Measurements from ENCODE around the gene MARCHF9.

The MARCHF9 gene

GRCh38 chr12:57754411-57755193 lies at the start of gene MARCHF9:
Gene MARCHF9, plus strand, starts transcription at chr12:57755103. Its CDS starts 426 bp downstream, at chr12:57755529.
- TF ChIP-seq YY1 (IDR thresholded peaks at IDR 0.05; ENCODE audit: low read depth) = peak; percentile 84
- TF ChIP-seq TEAD4 (IDR thresholded peaks at IDR 0.05) = no peak
- TF ChIP-seq FOXM1 (IDR thresholded peaks at IDR 0.05; ENCODE audit: borderline replicate concordance, low read depth) = no peak
- no peak for TF ChIP-seq TCF12 (IDR thresholded peaks at IDR 0.05; ENCODE audit: low read depth)
- TF ChIP-seq RAD21 (IDR thresholded peaks at IDR 0.05; ENCODE audit: low read depth) = no peak

GRCh38 chr12:57707250-57707649 lies 47.7 kb upstream of the MARCHF9 start:
- no peak for TF ChIP-seq RAD21 (IDR thresholded peaks at IDR 0.05; ENCODE audit: low read depth)
- TF ChIP-seq USF1 (IDR thresholded peaks at IDR 0.05) = no peak
- no peak for TF ChIP-seq NFIC (IDR thresholded peaks at IDR 0.05)
- TF ChIP-seq FOXM1 (IDR thresholded peaks at IDR 0.05; ENCODE audit: borderline replicate concordance, low read depth) = no peak
- no peak for TF ChIP-seq CEBPB (IDR thresholded peaks at IDR 0.05)
- TF ChIP-seq TAF1 (IDR thresholded peaks at IDR 0.05; ENCODE audit: low read depth) = no peak
- TF ChIP-seq EGR1 (IDR thresholded peaks at IDR 0.05) = no peak
- TF ChIP-seq TCF12 (IDR thresholded peaks at IDR 0.05; ENCODE audit: low read depth) = no peak
- no peak for TF ChIP-seq REST (IDR thresholded peaks at IDR 0.05; ENCODE audit: low read depth)

GRCh38 chr12:57708296-57708695 lies 46.6 kb upstream of the MARCHF9 start:
- TF ChIP-seq REST (IDR thresholded peaks at IDR 0.05; ENCODE audit: low read depth) (no peak), RAD21 (IDR thresholded peaks at IDR 0.05; ENCODE audit: low read depth) (no peak), TCF12 (IDR thresholded peaks at IDR 0.05; ENCODE audit: low read depth) (no peak), CREB1 (IDR thresholded peaks at IDR 0.05; ENCODE audit: low read depth) (no peak), FOXM1 (IDR thresholded peaks at IDR 0.05; ENCODE audit: borderline replicate concordance, low read depth) (no peak), YY1 (IDR thresholded peaks at IDR 0.05; ENCODE audit: low read depth) (no peak), TAF1 (IDR thresholded peaks at IDR 0.05; ENCODE audit: low read depth) (no peak), NFIC (IDR thresholded peaks at IDR 0.05) (no peak), EGR1 (IDR thresholded peaks at IDR 0.05) (no peak), USF1 (IDR thresholded peaks at IDR 0.05) (no peak), ZBTB7A (IDR thresholded peaks at IDR 0.05; ENCODE audit: low read depth) (no peak)

GRCh38 chr12:57712701-57713100 lies 42.2 kb upstream of the MARCHF9 start:
- no peak for TF ChIP-seq NFIC (IDR thresholded peaks at IDR 0.05)
- no peak for TF ChIP-seq RAD21 (IDR thresholded peaks at IDR 0.05; ENCODE audit: low read depth)
- no peak for TF ChIP-seq MAX (IDR thresholded peaks at IDR 0.05)
- TF ChIP-seq ZBTB7A (IDR thresholded peaks at IDR 0.05; ENCODE audit: low read depth) = no peak
- no peak for TF ChIP-seq REST (IDR thresholded peaks at IDR 0.05; ENCODE audit: low read depth)
- no peak for TF ChIP-seq EP300 (IDR thresholded peaks at IDR 0.05; ENCODE audit: borderline replicate concordance)
- no peak for TF ChIP-seq YY1 (IDR thresholded peaks at IDR 0.05; ENCODE audit: low read depth)
- no peak for TF ChIP-seq CREB1 (IDR thresholded peaks at IDR 0.05; ENCODE audit: low read depth)
- no peak for TF ChIP-seq TAF1 (IDR thresholded peaks at IDR 0.05; ENCODE audit: low read depth)
- TF ChIP-seq TCF12 (IDR thresholded peaks at IDR 0.05; ENCODE audit: low read depth) = no peak
- no peak for TF ChIP-seq CEBPB (IDR thresholded peaks at IDR 0.05)
- TF ChIP-seq EGR1 (IDR thresholded peaks at IDR 0.05) = no peak
- no peak for TF ChIP-seq TEAD4 (IDR thresholded peaks at IDR 0.05)
- TF ChIP-seq FOXM1 (IDR thresholded peaks at IDR 0.05; ENCODE audit: borderline replicate concordance, low read depth) = no peak
- no peak for TF ChIP-seq USF1 (IDR thresholded peaks at IDR 0.05)
